HG03460 (cell line): ENCODE results near the gene ELN.
"Not testable (repeated sequence)": the region's sequence is repeated elsewhere in the genome, so short reads cannot be mapped to it uniquely, and the experiment has no call there.

Experiments
- ATAC-seq: cut with Tn5 transposase; IDR thresholded peaks from one replicate; pipeline ENCODE4 v1.9.1; 2021; ENCODE audit not compliant: unreplicated experiment

The ELN gene

GRCh38 chr7:74040791-74041520 is 13.0 kb downstream of the ELN start:
- no peak for ATAC-seq

GRCh38 chr7:74042746-74043522 is 15.0 kb downstream of the ELN start:
- no peak for ATAC-seq

GRCh38 chr7:74043523-74043951 is 15.6 kb downstream of the ELN start:
- no peak for ATAC-seq

- no peak for ATAC-seq
These were observed 16.7 kb downstream of the ELN start for GRCh38 chr7:74044366-74045350.

GRCh38 chr7:74046581-74046980 is 18.6 kb downstream of the ELN start:
- ATAC-seq = not testable (repeated sequence)

- ATAC-seq = no peak
These were observed 19.9 kb downstream of the ELN start for GRCh38 chr7:74047804-74048380.

- ATAC-seq = no peak
These were observed 21.1 kb downstream of the ELN start for GRCh38 chr7:74048999-74049599.

- ATAC-seq = no peak
These were observed 22.2 kb downstream of the ELN start for GRCh38 chr7:74049997-74050798.

- no peak for ATAC-seq
These were observed 23.2 kb downstream of the ELN start for GRCh38 chr7:74051193-74051592.

GRCh38 chr7:74051629-74052410 is 23.8 kb downstream of the ELN start:
- no peak for ATAC-seq

- ATAC-seq = no peak
These were observed 24.7 kb downstream of the ELN start for GRCh38 chr7:74052628-74053027.

- no peak for ATAC-seq
These were observed 25.7 kb downstream of the ELN start for GRCh38 chr7:74053589-74054186.

GRCh38 chr7:74056096-74056915 is 28.3 kb downstream of the ELN start:
- ATAC-seq = no peak

GRCh38 chr7:74057216-74057925 is 29.4 kb downstream of the ELN start:
- no peak for ATAC-seq

GRCh38 chr7:74057987-74058386 is 30.0 kb downstream of the ELN start:
- no peak for ATAC-seq

GRCh38 chr7:74058486-74058885 is 30.5 kb downstream of the ELN start:
- ATAC-seq = no peak

- ATAC-seq = no peak
These were observed 31.1 kb downstream of the ELN start for GRCh38 chr7:74059037-74059436.
